CMK (cell line): ENCODE data around the gene SF1.

Experiments used
- DNase-seq: peaks from one replicate; pipeline ENCODE4 v3.0.0-alpha.2; 2010; ENCODE audit warnings: low read depth

The SF1 gene

GRCh38 chr11:64759722-64760719 is 18.3 kb downstream of the SF1 start, which contains the start of gene PYGM:
TSS of gene PYGM (minus strand) at chr11:64759974. CDS start at chr11:64759898, 76 bp downstream.
- no peak for DNase-seq

DNA sequence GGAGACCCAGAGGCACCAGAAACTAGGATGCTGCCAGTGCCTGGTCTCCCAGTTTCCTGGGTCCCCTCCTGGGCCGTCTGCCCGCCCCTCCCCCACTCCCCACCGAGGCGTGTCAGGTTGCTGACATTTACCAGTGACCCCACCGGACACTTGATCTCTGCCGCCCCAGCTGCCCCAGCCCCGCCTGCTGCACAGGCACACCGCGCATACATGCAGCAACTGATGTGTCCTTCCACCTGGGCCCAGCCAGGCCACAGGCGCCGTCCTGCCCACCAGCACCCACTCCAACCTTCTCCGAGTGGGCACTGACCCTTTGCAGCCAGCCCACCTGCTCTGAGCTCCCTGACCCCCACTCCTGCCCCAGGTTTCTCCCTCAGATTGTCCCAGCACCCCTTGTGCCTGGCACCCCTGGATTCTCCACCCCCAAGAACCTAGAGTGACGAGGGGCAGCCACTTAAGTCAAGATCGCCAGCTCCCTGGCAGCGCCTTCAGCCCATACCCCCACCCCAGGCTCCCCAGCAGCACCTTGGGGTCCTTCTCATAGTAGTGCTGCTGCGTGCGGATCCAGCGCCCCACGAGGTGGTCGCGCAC is 19.1 kb downstream of the SF1 start:
- DNase-seq = no peak

GRCh38 chr11:64758330-64759079 is 19.8 kb downstream of the SF1 start:
- DNase-seq = no peak

GRCh38 chr11:64757549-64758329 is 20.6 kb downstream of the SF1 start:
- DNase-seq = no peak

DNA sequence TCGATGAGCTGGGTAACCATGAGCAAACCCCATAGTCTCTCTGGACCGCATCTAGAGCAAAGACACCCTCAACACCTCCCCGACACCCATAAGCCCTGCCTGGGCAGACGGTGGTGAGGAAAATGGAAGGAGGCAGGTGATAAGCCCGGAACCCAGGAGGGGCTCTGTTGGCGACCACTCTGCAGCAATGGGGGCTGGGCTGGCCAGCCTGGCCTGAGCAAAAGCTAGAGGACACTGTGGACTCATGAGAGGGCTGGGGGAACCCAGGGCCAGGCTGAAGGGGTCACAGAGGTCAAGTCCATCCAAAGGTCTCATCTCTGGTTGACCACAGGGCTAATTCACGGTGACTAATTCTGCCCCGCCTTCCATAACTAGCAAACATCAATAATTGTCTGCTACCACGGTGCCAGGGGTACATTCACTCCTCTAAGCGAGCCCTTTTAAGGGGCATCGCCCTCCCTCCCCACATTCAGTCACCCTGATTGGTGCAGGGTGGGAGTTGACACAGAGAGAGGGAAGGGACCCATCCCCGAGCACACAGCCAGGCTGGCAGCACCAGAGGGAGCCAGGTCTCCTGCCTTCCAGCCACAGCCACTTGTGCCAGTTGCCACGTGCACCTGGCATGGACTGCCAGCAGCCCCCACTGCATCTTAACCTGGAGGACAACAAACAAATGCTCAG is 22.5 kb downstream of the SF1 start:
- DNase-seq = no peak

- no peak for DNase-seq
Measured at GRCh38 chr11:64754919-64755662, 23.3 kb downstream of the SF1 start.

GRCh38 chr11:64754124-64754918 is 24.0 kb downstream of the SF1 start:
- no peak for DNase-seq

- no peak for DNase-seq
Measured at GRCh38 chr11:64753380-64754123, 24.8 kb downstream of the SF1 start.

GRCh38 chr11:64753019-64753379 is 25.3 kb downstream of the SF1 start:
- no peak for DNase-seq

DNA sequence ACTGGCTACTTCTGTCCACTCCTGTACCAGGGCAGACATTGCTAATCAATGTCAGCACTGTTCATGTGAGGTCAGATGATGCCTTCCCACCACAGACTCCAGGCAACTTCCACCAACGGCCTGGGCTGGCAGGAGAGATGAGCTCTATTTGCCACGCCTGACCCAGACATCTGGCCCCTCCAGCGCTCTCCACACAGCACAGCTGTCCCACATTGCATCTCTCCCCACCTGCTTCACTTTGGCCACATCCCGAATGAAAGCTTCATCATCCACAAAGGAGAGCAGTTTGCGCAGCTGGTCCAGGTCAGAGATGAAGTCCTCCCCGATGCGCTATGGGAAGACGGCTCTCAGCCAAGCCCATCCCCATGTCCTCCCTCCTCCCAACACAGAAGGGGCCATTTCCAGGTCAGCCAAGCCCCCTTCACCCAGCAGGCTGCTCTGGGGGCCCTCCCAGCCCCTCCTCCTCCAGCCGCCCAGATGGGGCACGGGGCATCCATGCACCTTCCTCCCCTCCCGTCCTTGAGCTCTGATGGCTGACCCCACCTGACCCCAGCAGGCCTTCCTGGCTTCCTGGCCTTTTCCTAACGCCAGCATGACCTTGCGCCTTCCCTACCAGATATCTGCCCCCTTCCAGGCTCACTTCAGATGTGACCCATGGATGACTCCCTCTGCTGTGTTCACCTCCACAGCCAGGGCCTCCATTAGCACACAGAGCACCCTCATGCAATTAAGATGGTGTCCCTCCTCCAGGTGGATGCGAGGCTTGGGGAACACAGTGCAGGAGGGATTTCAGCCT is 26.0 kb downstream of the SF1 start:
- no peak for DNase-seq

GRCh38 chr11:64751580-64751979 is 26.8 kb downstream of the SF1 start:
- no peak for DNase-seq

DNA sequence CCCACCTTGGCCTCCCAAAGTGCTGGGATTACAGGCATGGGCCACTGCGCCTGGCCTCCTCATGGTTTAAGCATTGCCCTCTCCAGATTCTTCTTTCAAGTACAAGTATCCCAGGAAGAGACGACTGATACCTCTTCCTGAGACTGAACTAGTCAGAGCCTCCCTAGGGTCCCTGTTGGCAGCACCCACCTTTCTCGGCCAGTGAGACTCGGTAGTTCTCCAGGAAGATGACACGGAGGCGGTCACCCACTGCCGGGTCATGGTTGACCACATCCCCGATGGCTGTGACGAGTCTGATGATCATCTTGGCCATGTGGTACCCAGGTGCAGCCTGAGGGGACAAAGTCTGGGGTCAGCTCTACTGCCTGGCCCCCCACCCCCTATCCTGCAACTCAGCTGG is 27.2 kb downstream of the SF1 start:
- no peak for DNase-seq

GRCh38 chr11:64750361-64751054 is 27.8 kb downstream of the SF1 start:
- DNase-seq = no peak

- no peak for DNase-seq
Measured at GRCh38 chr11:64747961-64748665, 30.2 kb downstream of the SF1 start.

DNA sequence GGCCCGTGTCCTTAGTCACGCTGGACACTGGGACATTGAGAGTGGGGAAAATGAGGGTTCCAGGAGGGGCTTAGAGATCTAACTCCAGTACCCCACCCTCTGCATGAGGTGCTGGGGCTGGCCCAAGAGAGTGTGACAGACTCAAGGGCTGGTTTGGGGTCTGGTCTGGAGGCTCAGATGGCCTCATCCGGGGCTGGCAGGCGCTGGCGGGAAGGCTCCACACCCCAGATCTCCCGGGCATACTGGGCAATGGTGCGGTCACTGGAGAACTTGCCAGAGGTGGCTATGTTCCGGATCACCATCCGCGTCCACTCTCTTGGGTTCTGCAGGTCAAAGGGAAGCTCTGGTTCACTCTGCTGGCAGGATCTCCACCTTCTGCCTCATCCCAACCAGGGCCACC is 31.9 kb downstream of the SF1 start:
- DNase-seq = no peak

GRCh38 chr11:64745521-64746328 is 32.6 kb downstream of the SF1 start:
- peak; percentile 91 for DNase-seq
